Chondrocyte (in vitro differentiated cells): ENCODE measurements around the gene TTC3. TPM values are rescaled to one million over a fixed set of nuclear protein-coding genes. Genes with fewer than 3 reads are reported as not detected.
A peak's percentile ranks its signal among the peaks of the same experiment; 100 is the strongest.

Experiments used
- DNase-seq: peaks from one replicate; pipeline ENCODE4 v3.0.0; 2021; ENCODE audit warnings: mixed read lengths, low spot score
- H3K27ac Mint-ChIP-seq: one replicate; pipeline ENCODE4 v1.8.0; 2021; ENCODE audit warnings: mild to moderate bottlenecking, moderate library complexity, mixed read lengths; ENCODE audit not compliant: unreplicated experiment
- H3K27me3 Mint-ChIP-seq: 2 replicates; pipeline ENCODE4 v1.8.0; 2021; ENCODE audit warnings: low read depth, mixed read lengths
- H3K36me3 Mint-ChIP-seq: 2 replicates; pipeline ENCODE4 v1.8.0; 2021; ENCODE audit warnings: low read depth, mixed read lengths
- H3K4me1 Mint-ChIP-seq: 2 replicates; pipeline ENCODE4 v1.8.0; 2021; ENCODE audit warnings: low read depth, mild to moderate bottlenecking, mixed read lengths
- H3K4me3 Mint-ChIP-seq: one replicate; pipeline ENCODE4 v1.8.0; 2021; ENCODE audit warnings: mild to moderate bottlenecking, moderate library complexity, mixed read lengths; ENCODE audit not compliant: unreplicated experiment
- H3K9me3 Mint-ChIP-seq: 2 replicates; pipeline ENCODE4 v1.8.0; 2021; ENCODE audit warnings: low read depth, mixed read lengths
- total RNA-seq: library from RNA; stranded (reverse); gene quantifications from 3 replicates; pipeline ENCODE4 v1.2.1, GENCODE V29; 2021
- TF ChIP-seq, protein P1 (sequence below): fragments of 200-600 bp; sonication (generic); IDR thresholded peaks from 2 replicates; pipeline ENCODE4 v1.5.0; 2021; ENCODE audit warnings: antibody characterized with exemption, mild to moderate bottlenecking, moderate library complexity

TTC3 gene
- total RNA-seq, 1 donor from 2014 or later: 258 TPM

DNA sequence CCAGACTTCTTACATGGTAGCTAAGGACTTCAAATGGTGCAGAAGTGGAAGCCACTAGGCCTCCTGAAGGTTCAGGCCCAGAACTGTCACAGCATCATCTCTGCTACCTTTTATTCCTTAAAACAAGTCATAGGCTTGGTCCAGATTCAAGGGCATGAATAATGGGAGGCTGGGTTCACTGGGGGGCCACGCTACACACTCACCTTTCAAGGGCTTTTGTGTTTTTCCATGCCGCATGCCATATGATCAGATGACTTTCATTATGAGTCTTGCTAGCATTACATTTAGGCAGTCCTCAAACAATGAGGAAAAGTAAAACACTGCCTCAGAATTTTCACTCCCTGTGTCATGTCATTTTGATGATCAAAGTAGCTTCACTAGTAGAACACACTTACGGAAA is 110.7 kb downstream of the TTC3 start:
- no peaks in the 10 kb centered on the region for H3K9me3 Mint-ChIP-seq
- no peak overlapping the region for H3K4me3 Mint-ChIP-seq
- DNase-seq: no peak
- no peak overlapping the region for H3K27ac Mint-ChIP-seq
- H3K36me3 Mint-ChIP-seq: peaks cover 30% of the 10 kb centered on the region
- peaks cover 8% of the 10 kb centered on the region for H3K4me1 Mint-ChIP-seq
- no peaks in the 10 kb centered on the region for H3K27me3 Mint-ChIP-seq
- TF ChIP-seq, protein P1, sequence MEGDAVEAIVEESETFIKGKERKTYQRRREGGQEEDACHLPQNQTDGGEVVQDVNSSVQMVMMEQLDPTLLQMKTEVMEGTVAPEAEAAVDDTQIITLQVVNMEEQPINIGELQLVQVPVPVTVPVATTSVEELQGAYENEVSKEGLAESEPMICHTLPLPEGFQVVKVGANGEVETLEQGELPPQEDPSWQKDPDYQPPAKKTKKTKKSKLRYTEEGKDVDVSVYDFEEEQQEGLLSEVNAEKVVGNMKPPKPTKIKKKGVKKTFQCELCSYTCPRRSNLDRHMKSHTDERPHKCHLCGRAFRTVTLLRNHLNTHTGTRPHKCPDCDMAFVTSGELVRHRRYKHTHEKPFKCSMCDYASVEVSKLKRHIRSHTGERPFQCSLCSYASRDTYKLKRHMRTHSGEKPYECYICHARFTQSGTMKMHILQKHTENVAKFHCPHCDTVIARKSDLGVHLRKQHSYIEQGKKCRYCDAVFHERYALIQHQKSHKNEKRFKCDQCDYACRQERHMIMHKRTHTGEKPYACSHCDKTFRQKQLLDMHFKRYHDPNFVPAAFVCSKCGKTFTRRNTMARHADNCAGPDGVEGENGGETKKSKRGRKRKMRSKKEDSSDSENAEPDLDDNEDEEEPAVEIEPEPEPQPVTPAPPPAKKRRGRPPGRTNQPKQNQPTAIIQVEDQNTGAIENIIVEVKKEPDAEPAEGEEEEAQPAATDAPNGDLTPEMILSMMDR: no peak

DNA sequence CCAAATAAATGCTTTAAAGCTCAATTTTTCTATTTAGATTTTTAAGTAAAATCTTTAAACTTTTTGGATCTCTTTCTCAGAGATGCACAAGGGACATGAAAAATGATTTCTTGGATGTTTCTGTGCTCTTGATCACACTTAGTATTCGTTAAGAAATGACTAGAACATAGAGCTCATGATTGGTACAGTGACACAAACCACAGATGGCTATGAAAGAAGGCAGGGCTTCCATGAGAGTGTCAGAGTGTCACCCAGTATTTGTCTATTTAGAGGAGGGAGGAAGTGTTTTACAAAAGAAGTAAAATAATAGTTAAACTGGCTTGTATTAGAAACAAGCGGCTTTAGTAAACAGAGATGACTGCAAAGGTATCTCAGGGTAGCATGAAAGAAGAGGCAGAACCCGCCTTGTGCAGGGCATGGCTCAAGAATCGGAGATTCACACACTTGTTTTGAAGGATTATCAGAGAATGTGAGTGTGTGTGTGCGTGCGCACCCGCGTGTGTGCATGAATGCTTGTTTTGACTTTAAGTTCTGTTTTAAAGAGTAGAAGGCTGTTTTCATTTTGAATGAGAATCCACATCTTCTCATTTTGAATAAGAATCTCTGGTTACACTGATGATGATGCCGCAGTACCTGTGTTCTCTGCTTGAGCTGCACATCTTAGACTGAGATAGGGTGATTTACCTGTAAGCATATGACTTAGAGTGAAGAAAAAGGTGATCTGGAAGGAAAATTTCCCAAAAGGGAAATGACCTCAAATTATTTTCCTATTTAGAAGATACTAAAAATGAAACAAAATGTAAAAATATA is 111.9 kb downstream of the TTC3 start:
- no peaks in the 10 kb centered on the region for H3K27me3 Mint-ChIP-seq
- TF ChIP-seq, protein P1: no peak
- H3K4me1 Mint-ChIP-seq: peaks cover 8% of the 10 kb centered on the region
- no peak overlapping the region for H3K4me3 Mint-ChIP-seq
- H3K36me3 Mint-ChIP-seq: peaks cover 30% of the 10 kb centered on the region
- DNase-seq: no peak
- H3K9me3 Mint-ChIP-seq: no peaks in the 10 kb centered on the region
- H3K27ac Mint-ChIP-seq: no peak overlapping the region

DNA sequence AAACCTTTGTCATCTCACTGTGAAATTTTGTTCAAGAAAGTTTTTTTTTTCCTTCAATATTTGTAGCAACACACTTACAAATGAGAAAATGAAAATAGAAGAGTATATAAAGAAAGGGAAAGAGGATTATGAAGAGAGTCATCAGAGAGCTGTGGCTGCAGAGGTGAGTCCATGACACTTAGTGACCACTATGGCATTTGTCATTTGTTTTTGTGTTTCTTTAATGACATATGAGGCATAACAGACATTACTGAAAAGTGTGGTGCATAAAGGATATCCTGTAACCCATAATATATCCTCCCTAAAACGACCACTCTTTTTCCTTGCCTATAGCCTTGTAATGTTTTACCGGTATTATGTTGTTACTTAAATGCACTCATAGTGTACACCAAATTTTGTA is 113.9 kb downstream of the TTC3 start:
- no peaks in the 10 kb centered on the region for H3K4me1 Mint-ChIP-seq
- TF ChIP-seq, protein P1: no peak
- no peaks in the 10 kb centered on the region for H3K9me3 Mint-ChIP-seq
- H3K36me3 Mint-ChIP-seq: peaks cover 34% of the 10 kb centered on the region
- no peak for DNase-seq
- no peak overlapping the region for H3K27ac Mint-ChIP-seq
- H3K27me3 Mint-ChIP-seq: no peaks in the 10 kb centered on the region
- H3K4me3 Mint-ChIP-seq: no peak overlapping the region

DNA sequence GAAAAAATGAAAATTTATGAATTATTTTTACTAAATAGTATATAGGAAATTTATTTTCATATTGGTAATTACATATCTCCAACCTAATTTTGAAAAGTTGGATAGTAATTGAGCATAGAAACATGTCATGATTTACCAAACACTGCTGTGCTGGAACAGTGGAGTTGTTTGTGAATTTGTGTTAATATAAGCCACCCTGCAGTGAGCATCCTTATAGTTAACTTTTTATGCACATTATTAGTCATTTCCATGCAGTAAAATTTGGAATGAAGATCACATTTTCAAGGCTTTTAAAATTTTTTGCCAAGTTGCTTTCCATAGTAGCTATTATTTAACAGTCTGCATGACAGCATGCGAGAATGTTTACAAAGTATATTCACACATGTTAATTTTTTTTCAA is 115.8 kb downstream of the TTC3 start:
- H3K36me3 Mint-ChIP-seq: peaks cover 38% of the 10 kb centered on the region

DNA sequence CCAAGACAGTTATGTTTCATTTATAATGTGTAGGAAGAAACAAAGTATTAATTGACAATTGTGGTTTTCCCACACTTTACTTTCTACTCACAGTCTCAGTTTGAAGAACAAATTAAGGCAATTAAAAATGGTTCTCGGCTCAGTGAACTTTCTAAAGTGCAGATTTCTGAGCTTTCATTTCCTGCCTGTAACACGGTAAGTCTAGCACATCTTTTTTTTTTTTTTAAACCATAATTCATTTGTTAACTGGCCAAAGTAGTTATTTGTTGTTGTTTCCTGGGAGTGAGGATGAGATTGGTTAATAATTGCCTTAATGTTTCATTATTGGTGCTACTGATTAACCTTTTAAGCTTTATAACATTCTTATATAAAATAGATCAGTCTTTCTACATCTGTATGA is 119.0 kb downstream of the TTC3 start:
- DNase-seq: no peak
- peaks cover 9% of the 10 kb centered on the region for H3K4me1 Mint-ChIP-seq
- H3K36me3 Mint-ChIP-seq: peaks cover 41% of the 10 kb centered on the region
- no peak overlapping the region for H3K4me3 Mint-ChIP-seq
- H3K9me3 Mint-ChIP-seq: no peaks in the 10 kb centered on the region
- TF ChIP-seq, protein P1: no peak
- H3K27me3 Mint-ChIP-seq: no peaks in the 10 kb centered on the region
- H3K27ac Mint-ChIP-seq: peak overlapping the region; percentile 3

More for the DNA sequence above, 115.8 kb downstream of the TTC3 start:
- Mint-ChIP-seq H3K9me3 (no peaks in the 10 kb centered on the region), H3K27ac (no peak overlapping the region), H3K4me1 (peaks cover 3% of the 10 kb centered on the region), H3K4me3 (no peak overlapping the region), H3K27me3 (no peaks in the 10 kb centered on the region)
- no peak for DNase-seq
- TF ChIP-seq, protein P1: no peak
